HuH-7 (cell line): Measurements from ENCODE around the gene KRIT1.
"Not testable (repeated sequence)": the region's sequence is repeated elsewhere in the genome, so short reads cannot be mapped to it uniquely, and the experiment has no call there.

ENCODE experiments used
- DNase-seq: peaks from one replicate; pipeline ENCODE4 v3.0.0; 2011; ENCODE audit warnings: low spot score

The KRIT1 gene

DNA sequence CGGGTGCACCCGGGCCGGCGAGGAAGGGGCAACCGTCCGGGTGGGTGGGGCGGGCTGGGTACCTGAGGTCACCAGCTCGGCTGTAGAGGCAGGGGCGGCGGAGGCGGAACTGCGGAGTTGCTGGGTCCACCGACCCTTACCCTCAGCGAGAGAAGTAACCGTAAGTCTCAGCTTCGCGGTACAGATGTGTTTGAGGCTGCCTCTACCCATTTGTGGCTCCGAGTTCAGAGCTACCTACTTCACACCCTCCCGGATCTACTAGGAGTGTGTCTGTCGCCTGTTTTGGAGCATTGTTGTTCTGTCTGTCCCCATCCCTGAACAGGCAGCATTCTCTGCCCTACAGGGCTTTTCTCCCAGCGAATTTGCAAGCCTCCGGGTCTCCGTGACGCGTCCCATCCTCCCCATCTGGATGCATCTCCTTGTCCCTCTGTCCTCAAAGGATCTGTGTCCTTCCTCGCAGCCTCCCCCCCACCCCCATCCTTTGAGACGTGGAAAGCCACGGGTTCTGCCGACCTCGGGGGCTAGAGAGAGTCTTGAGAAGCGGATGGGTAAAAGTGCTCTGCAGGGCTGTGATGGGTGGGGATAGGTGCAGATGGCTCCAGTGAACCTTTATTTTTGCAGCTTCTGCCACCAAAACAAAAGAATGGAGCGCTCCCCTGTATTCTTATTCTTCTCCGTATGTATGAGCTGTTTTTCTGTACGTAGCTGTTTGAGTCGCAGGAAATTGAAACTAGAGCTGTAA, 817 bp upstream of the KRIT1 start:
- peak; percentile 33 for DNase-seq

DNA sequence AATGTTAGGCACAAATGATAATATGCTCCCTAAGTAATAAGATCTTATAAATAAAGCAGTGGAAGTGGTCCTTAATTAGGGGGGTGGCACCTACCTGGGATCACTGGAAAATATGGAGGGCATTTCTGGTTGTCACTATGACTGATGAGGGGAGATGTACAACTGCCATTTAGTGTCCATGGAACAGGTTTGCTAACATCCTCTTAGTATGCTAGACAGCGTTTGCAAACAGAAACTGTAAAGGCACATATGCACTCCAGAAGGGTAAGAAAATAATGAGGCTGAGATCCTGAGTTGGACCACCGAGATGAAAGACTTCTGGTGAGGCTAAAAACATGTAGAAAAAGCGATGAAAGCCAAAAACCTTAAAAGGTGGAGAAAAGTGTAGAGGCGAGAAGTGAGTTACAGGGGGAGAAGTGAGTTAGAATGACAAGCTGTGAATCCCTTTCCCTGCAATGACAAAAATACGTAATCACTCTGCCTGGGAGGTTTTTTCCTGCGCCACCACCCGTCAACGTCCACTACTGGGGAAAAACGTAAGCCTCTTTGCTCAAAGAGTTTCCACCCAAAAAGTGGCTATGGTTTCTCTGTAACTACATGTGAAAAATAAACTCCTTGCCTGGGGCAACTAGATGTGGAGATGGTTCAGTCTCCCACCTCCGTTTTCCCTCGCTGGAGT, 767 bp downstream of the KRIT1 start:
- no peak for DNase-seq

GRCh38 chr7:92242972-92243371, 2.7 kb downstream of the KRIT1 start:
- no peak for DNase-seq

DNA sequence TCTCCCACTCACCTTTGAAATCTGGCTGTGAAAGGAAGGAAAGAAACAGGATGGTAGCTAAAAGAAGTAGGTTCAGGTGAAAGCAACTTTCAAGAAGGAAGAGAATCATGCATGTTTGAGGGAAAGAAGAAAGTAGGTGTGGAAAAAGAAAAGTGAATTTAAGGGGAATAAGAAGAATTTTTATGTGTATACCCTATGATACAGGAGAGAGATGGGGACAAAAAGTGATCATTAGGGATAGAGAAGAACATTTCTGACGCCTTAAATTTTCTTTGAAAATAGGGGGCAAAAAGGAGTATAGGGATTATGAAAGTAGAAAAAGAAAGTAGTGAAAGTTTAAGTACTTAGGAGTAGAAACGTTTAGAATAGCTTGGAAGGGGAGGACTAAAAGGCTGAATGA, 15.2 kb downstream of the KRIT1 start:
- DNase-seq: no peak

DNA sequence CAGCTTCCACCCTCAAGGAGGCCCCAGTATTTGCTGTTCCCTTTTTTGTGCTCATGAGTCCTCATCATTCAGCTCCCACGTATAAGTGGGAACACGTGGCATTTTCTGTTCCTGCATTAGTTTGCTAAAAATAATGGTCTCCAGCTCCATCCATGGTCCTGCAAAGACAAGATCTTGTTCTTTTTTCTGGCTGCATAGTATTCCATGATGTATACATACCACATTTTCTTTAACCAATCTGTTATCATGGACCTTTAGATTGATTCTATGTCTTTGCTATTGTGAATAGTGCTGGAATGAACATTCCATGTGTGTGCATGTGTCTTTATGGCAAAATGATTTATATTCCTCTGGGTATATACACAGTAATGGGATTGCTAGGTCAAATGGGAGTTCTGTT, 17.0 kb downstream of the KRIT1 start:
- DNase-seq: no peak

- no peak for DNase-seq
These were observed 17.6 kb downstream of the KRIT1 start for GRCh38 chr7:92228100-92228499.

GRCh38 chr7:92226981-92227380, 18.7 kb downstream of the KRIT1 start:
- no peak for DNase-seq

DNA sequence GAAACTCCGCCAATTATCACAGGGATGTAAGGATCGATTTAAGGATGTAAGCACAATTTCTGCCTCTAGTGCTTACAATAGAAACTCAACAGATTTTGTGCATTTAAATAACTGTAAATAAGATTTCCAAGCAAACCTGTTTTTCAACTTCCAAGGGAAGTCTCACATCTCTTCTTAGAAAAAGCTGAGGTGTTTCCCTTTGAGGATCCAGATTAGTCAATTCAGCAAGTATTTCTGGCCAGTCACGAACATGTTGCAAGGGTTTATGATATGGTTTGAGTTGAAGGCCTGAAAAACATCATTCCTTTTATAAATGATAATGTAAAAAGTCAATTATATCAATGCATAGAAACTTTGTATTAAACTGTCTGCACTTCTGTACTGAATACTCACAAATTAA, 23.9 kb downstream of the KRIT1 start:
- no peak for DNase-seq

DNA sequence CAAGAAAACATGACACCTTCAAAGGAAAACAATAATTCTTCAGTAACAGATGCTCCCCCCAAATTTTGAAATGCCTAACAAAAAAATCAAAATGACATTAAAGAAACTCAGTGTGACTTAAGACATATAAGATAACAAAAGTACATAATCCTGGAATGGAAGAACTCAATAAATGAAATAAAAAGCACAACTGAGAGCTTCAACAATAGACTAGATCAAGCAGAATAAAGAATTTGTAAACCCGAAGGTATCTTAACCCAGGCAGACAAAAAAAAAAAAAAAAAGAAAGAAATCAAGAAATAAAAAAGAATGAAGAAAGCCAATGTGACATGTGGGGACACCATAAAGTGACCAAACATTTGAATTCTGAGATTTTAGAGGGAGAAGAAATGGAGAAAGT, 39.0 kb downstream of the KRIT1 start:
- no peak for DNase-seq

- no peak for DNase-seq
These were observed 39.7 kb downstream of the KRIT1 start for GRCh38 chr7:92205987-92206386.

DNA sequence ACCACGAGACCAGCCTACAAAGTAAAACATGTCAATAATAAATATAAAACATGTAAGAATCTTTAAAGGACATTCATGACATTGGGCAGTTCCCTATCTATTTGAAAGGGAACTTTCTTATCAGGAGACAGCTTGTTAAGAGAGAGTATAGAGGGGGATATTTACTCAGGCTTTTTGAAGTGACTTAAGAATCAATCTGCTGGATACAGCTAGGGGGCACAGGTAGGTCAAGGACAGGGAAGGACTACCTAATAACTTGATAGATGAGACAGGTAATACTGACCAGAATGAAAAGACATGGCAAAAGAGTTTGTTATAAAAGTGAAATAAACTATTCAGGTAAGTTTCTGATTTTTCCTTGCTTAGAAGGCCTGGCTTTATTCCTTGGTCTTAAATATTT, 44.9 kb downstream of the KRIT1 start:
- no peak for DNase-seq

- DNase-seq: no peak
These were observed 53.4 kb downstream of the KRIT1 start for GRCh38 chr7:92192326-92192725.

- not testable (repeated sequence) for DNase-seq
These were observed 56.5 kb downstream of the KRIT1 start for GRCh38 chr7:92189246-92189645.

GRCh38 chr7:92184294-92184693, 61.4 kb downstream of the KRIT1 start:
- DNase-seq: not testable (repeated sequence)

DNA sequence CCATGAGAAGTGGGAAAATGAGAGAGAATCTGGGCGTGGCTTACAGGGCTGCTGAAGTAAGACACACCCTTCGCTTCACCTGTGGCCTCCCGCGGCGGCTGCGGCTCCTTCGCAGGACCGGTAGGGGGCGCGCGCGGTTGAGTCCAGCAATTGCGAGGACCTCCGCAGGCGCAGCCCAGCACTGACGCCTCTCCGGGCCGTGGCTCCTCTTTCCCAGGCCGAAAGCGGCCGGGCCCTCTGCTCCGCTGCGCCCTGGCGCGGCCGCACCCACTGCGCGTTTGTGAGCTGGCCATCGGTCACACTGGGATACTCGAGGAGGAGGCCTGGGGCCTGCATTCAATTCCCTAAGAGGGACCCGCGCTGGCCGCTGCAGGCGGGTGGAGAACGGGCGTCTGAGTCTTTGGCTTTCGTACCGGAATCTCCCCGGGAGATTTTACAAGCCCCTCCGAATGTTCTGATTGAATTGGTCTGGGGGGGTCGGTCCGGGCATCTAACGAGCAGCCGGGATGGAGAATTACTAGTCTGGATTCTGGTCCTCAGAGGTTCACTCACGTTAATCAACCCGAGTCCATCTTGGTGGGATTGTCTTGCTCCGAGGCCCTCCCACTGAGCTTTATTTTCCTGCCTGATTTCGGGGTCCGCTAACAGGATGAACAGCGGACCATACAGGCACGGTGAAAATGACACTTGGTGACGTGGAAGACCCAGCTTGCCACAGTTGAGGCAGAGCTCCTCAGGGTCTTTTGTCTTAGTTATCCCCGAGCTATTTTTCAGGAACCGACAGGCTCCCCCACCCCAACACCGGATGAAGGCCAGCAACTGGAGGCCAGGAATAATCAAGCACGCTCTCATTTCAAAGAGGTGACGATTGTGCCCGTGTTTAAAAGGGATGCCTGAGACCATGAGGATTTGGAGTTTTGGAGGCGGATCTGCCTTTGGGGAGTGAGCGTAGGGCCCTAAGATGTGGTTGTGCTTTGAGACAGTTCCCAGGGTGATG, 66.5 kb downstream of the KRIT1 start, which contains the start of gene LRRD1:
Gene LRRD1, minus strand, starts transcription at position 215 of the 997 bp plus-strand sequence. CDS start 13,940 bp downstream, outside the sequence.
- peak; percentile 83 for DNase-seq

DNA sequence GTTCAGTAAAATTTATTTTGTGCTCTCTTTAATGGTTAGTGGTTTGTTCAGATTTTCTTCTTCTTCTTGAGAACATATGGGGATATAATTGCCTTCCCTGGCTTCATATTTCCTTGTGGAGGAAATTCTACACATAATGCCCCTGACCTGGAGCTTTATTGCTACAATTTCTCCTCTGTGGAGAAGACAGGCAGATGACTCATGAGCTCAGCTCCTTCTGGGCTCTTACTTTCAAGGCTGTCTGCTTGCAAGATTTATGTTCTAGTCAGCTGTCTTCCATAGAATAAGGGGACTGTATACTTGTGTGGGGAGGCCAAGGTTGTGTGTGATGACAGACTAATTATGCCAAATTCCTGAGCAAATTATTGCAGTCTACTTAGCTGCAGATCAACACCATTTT, 68.4 kb downstream of the KRIT1 start:
- DNase-seq: no peak

DNA sequence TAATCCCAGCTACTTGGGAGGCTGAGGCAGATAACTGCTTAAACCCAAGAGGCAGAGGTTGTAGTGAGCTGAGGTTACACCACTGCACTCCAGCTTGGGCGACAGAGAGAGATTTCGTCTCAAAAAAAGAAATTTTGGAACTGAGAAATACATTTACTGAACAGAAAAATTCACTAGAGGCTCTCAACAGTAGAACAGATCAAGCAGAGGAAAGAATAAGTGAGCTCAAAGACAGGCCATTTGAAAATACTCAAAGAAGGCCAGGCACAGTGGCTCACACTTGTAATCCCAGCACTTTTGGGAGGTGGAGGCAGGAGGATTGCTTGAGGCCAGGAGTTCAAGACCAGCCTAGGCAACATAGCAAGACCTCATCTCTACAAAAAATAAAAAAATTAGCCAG, 76.2 kb downstream of the KRIT1 start:
- DNase-seq: not testable (repeated sequence)

DNA sequence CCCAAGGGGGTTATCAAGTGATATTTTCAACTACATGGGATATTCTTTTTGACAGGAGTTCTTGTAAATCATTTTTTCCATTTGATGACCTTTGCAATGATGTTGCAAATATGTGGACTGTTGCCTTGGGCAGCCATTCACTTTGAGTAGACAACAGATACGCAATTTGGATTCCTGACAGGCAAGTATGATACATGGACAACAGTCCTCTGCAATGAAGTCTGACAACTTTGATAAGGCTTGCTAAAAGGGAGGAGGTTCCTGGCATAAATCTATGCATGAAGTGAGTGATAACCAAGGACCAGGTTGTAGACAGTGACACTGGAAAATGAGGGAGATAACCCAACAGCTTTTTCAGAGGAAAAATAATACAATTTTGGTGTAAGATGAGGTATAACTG, 84.4 kb downstream of the KRIT1 start:
- no peak for DNase-seq

GRCh38 chr7:92158660-92159575, 86.8 kb downstream of the KRIT1 start:
- DNase-seq: no peak

DNA sequence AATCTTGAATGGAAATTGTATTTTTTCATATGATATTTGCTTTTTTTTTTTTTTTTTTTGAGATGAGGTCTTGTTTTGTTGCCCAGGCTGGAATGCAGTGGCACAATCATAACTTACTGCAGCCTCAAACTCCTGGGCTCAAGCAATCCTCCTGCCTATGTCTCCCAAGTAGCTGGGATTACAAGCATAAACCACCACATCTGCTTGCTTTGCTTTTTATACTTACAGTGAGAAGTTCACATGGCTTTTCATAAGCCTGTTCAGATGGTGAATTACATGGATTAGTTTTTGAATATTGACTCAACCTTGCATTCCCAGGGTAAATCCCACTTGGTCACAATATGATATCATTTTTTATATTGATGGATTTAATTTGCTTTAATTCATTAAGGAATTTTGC, 88.7 kb downstream of the KRIT1 start:
- no peak for DNase-seq

DNA sequence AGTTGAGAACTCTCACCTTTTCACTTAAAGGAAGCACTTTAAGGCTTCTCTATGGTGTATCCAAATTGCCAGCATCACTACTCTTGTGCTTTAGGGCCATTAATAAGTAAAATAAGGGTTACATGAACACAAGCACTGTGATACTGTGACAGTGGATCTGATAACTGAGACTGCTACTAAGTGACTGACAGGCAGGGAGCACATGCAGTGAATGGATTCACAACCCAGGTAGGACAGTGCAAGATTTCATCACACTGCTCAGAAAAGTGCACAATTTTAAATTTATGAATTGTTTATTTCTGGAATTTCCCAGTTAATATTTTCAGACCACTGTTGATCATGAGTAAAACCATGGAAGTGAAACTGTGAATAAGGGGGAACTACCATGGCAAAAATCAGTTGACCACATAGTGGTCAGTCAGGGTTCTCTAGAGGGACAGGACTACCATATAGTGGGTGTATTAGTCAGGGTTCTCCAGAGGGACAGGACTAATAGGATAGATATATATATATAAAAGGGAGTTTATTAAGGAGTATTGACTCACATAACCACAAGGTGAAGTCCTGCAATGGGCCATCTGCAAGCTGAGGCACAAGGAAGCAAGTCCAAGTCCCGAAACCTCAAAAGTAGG, 90.5 kb downstream of the KRIT1 start:
- DNase-seq: no peak
